Stimulated activated CD4-positive, alpha-beta T cell treated with anti-CD3 and anti-CD28 coated beads, TNF-alpha, amount 100 ng/mL, for 1 hour (primary cell): ENCODE measurements around the gene GDPD5.
A peak's percentile ranks its signal among the peaks of the same experiment; 100 is the strongest.

Experiments used
- DNase-seq, 3 donors: peaks; one replicate each; pipeline ENCODE4 v3.0.0-alpha.2; 2020; ENCODE audit warnings: low read depth in 3 of 3, low spot score in 1 of 3

Gene GDPD5, protein sequence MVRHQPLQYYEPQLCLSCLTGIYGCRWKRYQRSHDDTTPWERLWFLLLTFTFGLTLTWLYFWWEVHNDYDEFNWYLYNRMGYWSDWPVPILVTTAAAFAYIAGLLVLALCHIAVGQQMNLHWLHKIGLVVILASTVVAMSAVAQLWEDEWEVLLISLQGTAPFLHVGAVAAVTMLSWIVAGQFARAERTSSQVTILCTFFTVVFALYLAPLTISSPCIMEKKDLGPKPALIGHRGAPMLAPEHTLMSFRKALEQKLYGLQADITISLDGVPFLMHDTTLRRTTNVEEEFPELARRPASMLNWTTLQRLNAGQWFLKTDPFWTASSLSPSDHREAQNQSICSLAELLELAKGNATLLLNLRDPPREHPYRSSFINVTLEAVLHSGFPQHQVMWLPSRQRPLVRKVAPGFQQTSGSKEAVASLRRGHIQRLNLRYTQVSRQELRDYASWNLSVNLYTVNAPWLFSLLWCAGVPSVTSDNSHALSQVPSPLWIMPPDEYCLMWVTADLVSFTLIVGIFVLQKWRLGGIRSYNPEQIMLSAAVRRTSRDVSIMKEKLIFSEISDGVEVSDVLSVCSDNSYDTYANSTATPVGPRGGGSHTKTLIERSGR

DNA sequence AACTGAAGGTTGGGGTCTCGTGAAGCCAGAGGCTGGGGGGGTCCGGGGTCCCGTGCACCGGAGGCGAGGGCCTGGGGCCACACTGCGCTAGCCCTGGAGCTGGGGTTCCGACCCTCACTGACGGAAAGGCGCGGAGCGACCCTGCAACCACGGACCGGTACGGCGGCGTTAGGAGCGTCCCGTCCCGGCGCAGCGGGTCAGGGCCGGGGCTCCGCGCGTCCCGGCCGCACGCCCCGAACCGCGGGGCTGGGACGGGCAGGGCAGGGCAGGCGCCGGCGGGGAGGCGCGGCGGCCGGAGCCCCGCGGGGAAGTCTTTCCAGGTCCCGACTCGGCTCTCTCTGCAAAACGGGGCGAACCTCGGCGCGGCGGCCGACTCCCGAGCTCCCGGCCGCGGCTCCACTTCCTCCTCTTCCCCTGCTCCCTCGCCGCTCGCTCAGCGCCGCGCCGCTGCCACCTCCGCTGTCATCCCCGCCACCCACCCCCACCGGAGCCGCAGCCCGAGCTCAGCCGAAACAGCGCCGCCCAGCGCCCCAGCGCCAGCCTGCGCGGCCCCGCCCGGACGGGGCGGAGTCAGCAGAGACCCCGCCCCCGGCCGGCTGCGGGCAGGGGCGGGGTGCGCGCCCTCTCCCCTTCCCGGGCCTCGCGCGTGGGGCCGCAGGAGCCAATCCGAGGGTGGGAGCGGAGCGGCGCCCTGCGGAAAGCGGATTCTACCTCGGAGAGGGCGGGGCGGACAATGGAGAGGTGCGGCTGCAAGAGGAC is at the start of gene GDPD5:
TSS of gene GDPD5 (minus strand) at position 509 of the 759 bp plus-strand sequence. CDS start 48,206 bp downstream, outside the sequence.
- DNase-seq, result peak; percentile 65 to 80 (median 78)

DNA sequence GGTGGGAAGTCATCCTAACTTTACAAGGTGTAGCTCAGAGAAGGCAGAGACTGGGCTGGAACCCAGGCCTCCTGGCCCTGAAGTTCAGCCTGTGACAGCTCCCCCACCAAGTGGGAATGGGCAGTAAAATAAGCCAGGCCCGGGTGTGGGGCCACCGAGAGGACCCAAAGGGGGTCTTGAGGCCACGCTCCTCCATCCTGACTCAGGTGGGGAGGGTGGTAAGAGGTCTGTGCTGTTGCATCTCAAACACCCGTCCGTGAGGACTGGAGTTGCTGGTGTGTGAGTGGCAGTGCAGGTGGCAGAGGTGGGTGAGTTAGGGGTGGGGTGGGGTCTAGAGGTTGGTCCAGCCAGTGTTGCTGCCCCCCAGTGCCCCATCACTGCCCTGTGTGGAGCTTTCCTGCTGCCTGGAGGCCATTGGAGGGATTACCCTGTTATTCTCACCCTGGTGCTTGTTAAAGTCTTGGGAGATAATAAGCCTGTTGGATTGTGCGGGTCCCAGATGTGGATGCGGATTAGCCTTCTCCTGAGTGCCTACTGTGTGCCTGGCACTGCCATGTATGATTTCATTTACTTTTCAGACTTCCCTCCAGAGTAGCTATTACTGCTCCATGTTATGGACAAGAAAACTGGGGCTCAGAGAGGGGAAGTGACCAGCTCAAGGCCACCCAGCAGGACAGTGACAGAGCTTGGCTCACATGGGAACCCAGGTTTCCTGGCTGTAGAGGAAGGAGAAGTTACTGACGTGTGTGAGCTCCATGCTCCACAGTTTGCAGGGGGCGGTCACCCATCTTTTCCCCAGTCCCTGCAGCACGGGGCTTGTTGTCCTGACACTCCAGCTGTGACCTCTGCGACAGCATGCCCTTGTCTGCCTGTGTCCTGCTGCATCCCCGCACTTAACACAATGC is 49.2 kb upstream of the GDPD5 start:
- DNase-seq, result no peak

DNA sequence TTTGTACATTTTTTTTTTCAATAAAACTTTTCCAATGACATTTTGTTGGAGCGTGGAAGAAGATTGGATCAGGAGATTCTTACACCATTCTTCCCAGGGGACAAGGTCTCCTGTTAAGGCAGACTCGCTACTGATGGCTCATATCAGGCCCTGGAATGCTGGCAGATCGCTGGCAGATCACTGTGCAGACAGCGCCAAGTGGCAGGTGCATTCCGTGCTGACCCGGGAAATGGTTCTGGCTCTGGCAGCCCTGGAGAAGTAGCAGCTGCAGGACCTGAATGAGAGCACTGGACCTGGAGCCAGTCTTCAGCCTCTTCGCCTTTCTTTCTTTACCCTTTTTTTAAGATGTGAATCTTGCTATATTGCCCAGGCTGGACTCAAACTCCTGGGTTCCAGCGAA is 47.0 kb upstream of the GDPD5 start:
- no peak for DNase-seq

DNA sequence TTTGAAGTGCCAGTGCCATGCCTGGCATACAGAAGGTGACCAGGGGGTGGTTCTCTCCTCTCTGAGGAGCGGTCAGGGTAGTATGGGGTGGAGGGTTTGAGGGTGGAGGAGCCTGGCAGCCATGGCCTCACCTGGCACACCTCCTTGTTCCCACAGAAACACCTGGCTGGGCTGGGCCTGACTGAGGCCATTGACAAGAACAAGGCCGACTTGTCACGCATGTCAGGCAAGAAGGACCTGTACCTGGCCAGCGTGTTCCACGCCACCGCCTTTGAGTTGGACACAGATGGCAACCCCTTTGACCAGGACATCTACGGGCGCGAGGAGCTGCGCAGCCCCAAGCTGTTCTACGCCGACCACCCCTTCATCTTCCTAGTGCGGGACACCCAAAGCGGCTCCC is 45.9 kb upstream of the GDPD5 start:
- DNase-seq, result no peak

DNA sequence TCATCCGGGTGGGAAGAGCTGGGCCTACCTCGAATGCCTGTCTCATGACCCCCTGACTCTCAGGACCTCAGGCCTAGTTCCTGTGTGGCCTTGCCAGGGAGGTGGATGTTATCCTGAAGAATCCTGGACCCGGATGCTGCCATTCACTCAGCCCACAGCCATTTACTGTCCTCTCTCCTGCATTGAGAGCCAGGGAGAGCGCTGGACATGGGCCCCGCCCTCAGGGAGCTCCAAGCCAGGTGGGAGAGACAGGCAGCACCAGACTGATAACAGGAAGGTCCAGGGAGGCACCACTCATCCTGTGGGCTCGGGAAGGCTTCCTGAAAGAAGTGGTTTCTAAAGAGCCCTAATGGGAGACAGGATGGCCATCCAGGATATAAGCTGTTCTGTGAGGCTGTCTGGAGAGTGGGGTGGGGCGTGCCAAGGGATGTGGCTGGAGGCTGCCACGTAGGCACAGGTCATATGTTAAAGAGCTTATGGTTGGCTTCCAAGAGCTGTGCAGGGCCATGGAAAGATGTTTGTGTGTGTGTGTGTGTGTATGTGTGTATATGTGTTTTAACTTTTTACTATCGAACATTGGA is 44.9 kb upstream of the GDPD5 start:
- DNase-seq, result no peak

DNA sequence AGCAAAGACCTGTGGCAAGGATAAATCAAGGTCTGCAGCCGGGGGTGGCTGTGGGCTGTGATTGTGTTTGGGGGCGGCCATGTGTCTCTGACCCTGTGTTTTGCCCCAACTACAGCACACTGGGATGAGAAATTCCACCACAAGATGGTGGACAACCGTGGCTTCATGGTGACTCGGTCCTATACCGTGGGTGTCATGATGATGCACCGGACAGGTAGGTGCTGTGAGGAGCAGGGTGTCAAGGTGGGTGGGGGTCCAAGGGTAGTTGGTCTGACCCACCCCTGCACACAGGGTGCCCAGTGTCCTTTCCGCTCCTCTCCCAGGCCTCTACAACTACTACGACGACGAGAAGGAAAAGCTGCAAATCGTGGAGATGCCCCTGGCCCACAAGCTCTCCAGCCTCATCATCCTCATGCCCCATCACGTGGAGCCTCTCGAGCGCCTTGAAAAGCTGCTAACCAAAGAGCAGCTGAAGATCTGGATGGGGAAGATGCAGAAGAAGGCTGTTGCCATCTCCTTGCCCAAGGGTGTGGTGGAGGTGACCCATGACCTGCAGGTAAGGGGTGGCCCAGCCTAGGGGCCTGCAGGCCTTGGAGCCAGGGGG is 43.0 kb upstream of the GDPD5 start:
- DNase-seq, result no peak

DNA sequence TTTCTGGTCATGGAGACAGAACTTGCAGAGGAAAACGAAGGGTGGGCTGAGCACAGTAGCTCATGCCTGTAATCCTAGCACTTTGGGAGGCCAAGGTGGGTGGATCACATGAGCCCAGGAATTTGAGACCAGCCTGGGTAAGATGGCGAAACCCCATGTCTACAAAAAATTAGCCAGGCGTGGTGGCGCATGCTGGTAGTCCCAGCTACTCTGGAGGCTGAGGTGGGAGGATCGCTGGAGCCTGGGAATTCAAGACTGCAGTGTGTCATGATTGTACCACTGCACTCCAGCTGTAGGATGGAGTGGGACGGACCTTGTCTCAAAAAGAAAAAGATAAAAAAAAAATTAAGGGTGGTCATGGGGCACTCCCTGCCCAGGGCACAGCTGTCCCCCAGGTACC is 42.2 kb upstream of the GDPD5 start:
- no peak for DNase-seq

DNA sequence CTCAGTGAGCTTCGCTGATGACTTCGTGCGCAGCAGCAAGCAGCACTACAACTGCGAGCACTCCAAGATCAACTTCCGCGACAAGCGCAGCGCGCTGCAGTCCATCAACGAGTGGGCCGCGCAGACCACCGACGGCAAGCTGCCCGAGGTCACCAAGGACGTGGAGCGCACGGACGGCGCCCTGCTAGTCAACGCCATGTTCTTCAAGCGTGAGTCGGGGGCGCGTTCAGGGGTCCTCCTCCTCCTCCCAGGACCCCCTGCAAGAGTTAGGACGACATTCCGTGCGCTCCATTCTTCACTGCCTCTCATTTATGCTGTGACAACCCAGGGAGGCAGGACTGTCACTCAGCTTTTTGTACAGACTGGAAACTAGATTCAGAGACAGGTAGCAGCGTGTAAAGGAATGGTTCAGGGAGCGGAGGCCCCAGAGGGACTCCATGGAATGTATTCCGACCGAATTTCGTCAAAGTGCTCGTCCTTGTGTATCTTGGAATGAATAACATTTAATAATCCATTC is 41.1 kb upstream of the GDPD5 start:
- DNase-seq, result no peak

DNA sequence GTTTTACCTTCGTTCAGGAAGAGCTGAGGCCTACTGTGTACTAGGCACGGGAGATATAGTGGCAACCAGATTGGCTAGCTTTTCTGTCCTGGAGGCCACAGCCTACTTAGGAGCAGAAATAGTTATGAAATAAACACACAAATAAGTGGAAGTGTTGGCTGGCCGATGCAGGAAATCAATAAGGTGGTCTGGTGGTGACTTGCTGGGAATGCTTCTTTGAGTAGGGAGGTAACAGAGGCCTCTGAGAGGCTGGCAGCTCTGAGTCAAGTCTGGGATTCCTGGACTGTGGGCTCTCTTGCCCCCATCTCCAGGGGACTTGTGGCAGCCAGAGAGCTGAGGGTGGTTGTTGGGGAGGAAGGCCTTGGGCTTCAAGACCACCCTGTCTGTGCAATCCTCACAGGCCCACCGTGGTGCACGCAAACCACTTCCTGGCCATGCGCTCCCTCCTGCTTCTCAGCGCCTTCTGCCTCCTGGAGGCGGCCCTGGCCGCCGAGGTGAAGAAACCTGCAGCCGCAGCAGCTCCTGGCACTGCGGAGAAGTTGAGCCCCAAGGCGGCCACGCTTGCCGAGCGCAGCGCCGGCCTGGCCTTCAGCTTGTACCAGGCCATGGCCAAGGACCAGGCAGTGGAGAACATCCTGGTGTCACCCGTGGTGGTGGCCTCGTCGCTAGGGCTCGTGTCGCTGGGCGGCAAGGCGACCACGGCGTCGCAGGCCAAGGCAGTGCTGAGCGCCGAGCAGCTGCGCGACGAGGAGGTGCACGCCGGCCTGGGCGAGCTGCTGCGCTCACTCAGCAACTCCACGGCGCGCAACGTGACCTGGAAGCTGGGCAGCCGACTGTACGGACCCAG is 40.4 kb upstream of the GDPD5 start:
- no peak for DNase-seq

DNA sequence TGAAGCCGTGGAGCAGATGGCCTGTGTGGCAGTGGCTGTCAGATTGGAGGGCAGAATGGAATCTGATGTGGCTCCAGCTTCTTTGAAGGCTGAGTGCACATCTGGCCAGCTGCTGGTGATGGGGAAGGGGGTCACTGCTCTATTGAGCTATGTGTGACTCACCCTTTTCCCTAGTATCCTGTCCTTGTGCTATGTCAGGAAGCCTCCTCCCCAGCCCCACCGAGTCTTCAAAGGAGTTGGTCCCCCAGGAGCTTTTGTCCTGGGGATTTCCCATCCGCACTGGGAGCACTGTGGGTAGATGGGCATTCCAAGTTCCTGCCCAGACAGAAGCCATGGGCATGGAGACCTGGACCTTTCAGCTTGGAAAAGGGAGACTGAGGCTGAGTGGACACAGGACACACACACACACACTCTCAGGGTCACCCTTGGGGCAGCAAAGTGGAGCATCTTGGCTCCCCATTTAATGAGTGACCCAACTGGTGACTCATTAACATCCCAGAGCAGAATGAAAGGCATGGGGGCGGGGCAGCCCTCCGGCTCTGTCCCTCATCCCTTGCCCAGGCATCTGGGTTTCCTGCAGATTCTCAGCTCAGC is 39.6 kb upstream of the GDPD5 start:
- no peak for DNase-seq

DNA sequence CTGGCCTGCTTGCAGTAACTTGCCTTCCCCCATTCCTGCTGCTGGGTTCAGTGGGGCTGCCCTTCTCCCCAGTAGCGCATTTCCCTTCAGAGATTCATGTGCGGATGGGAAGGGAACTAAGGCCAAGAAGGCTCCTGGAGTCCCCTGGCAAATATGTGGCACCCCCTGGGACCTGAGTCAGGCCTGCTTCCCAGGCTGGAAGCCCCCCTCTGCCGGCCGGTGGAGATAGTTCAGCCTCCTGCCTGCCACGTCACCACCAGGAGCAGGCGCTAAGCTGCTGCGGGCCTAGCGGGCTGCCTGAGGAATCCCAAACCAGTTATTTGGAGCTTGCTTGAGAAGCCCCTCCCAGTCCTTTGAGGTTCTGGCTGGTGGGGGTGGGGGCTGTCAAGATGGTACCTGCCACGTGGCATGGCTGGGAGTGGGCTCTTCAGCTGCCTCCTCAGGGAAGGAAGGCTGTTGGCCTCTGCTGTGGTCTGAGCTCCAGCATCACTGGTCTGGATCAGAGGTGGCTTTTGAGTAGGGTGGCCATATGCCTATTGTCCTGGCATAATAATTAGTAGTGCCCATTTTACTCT is 38.3 kb upstream of the GDPD5 start:
- DNase-seq, result no peak

DNA sequence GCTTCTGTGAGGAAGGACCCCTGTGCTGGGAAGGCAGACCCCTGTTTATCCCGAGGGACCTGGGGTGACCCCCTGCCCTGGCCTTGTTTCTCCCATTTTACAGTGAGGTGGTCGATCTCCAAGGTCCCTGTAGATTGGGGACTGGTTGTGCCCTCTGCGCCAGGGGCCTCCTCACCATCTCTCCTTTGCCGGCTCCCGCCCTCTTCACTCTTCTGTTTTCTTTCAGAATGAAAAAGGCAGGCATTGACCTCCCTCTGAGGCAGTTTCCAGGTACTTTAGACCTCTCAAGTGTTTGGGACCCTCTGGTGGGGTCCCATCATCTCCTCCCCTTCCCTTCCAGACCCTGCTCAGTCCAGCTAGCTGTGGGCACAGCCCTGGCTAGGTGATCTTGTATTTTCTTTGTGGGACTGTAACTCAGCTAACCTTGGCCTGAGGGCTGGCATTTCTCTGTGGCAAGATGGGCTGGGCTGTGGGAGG is 37.8 kb upstream of the GDPD5 start:
- DNase-seq, result no peak

DNA sequence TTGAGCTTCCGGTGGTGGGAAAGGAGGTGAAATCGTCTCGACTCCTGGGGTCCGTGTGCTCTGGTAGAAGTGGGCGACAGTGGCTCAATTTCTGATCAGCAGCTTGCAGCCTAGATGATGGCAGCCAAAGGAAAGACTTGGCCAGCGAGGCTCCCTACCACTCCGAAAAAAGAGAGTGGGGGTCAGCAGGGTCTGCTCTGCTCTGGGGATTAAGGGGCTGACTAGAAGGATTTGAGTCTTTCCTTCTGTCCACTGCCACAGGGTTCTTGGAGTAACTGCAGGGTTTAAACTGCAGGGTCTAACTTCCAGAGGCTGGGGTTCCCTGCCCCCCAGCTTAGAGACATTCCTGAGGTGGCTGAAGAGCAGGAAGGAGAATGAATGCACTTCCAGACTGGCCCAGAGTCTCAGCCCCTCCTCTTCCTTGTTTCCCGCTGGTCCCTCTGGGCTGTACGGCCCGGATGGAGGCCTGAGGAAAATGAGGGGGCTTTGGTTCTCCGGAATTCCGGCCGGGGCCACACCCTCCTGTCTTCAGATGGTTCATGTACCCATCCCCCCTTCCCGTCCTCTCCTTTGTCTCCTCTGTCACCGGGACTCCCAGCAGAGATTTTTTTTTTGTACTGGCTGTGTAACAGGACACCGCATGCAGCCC is 37.2 kb upstream of the GDPD5 start:
- no peak for DNase-seq

DNA sequence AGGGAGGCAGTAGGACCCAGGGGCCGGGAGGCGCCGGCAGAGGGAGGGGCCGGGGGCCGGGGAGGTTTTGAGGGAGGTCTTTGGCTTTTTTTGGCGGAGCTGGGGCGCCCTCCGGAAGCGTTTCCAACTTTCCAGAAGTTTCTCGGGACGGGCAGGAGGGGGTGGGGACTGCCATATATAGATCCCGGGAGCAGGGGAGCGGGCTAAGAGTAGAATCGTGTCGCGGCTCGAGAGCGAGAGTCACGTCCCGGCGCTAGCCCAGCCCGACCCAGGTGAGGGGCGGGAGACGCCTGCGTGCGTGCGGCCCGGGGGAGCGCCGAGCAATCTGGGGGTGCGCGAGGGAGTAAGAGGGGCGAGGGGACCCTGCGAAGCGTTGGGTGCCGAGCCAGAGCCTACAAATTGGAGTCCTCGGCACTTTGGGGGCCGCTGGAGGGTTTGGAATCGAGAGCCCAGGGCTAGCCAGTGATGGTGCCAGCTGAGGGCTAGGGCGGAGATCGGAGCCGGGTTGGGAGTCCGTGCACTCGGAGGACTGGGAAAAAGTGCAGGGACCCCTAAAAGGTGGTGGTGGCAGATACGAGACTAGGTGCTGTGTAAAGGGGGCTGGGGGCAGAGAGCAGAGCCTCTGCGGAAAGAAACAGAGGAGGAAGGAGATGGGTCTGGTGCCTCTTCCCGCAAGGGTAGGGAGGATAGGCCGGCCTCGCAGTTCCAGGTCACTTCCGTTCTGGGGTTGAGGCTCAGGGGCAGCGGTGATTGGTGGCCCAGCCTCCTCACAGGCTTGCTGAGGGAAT is 36.5 kb upstream of the GDPD5 start, which contains the start of gene SERPINH1:
TSS of gene SERPINH1 (plus strand) at position 206 of the 788 bp plus-strand sequence. CDS start 4,097 bp downstream, outside the sequence.
- peak in 1 of 3 donors; percentile 46 for DNase-seq

DNA sequence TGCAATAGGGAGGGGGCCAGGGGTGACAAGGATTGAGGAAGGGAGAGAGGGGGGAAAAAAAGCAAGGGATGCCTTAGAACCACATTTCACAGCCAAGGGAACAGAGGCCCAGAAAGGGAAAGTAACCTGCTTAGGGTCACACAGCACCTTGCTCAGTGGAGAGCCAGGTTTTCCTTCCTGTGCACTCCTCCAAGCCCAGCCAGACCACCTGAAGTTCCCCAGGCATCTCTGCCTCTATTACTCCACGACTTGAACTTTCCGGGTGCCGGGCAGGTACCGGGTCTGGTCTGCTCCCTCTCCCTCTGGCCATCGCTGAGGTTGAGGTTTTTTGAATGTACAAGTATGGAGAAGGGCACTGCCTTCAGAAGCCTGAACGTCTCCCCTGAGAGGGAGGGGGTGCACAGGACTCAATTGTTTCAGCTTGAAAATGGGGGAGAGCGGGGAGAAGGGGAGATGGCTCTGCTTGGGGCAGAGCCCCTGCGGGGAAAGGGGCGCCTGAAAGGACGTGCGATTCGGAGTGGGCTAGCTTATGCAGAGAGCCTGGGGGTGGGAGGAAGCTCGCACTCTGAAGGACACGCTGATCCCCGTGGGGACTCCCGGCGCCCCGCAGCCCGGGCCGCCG is 35.8 kb upstream of the GDPD5 start:
- DNase-seq, result no peak

DNA sequence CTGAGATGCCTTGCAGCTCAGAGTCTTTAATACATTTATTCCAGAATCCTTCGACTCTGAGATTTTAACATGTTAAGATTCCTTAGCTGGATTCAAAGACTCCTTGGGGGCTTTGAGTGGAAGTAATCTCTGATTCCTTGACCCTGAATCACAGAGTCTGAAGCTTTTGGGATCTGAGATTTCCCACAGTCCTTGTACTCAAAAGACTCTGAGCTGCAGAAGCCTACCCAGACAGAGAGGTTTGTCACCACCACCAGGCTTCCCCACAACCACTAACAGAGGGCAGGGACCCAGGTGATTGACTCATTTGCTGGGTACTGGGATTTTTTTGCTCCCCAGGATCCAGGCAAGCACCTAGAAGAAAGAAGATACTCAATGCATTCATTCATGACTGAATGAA is 34.9 kb upstream of the GDPD5 start:
- DNase-seq, result no peak
